HepG2 (cell line): ENCODE measurements around the gene KRT76.

Experiments
- AGO2 ChIP-seq: fragments of 200-400 bp; formaldehyde crosslinking; optimal IDR thresholded peaks from 2 replicates; pipeline ENCODE3; 2017; ENCODE audit warnings: mild to moderate bottlenecking, low read depth, low read length, moderate library complexity
- ARID2 ChIP-seq: sonication (generic); formaldehyde crosslinking; IDR thresholded peaks from 2 replicates; pipeline ENCODE4 v1.8.1; 2022; ENCODE audit warnings: mild to moderate bottlenecking, missing genetic modification reagents, borderline replicate concordance
- ATAD3A ChIP-seq: sonication (generic); formaldehyde crosslinking; IDR thresholded peaks from 2 replicates; pipeline ENCODE4 v1.4.0; 2020; ENCODE audit warnings: missing genetic modification reagents
- BRCA1 ChIP-seq: sonication (generic); formaldehyde crosslinking; IDR thresholded peaks from 2 replicates; pipeline ENCODE4 v1.4.0; 2020; ENCODE audit warnings: missing genetic modification reagents
- CEBPG ChIP-seq: IDR thresholded peaks from 2 replicates; pipeline ENCODE4 v1.6.1; 2016
- ETV5 ChIP-seq: IDR thresholded peaks from 2 replicates; pipeline ENCODE4 v1.6.1; 2018; ENCODE audit warnings: missing biosample characterization, missing genetic modification reagents, inconsistent platforms, borderline replicate concordance
- EZH2 ChIP-seq: conservative IDR thresholded peaks from 2 replicates; pipeline ENCODE4 v1.6.1; 2012; ENCODE audit warnings: mild to moderate bottlenecking, low read depth, low read length, moderate library complexity
- HNRNPL ChIP-seq: fragments of 200-400 bp; formaldehyde crosslinking; IDR thresholded peaks from 2 replicates; pipeline ENCODE4 v1.6.1; 2017; ENCODE audit warnings: mild to moderate bottlenecking, low read depth, low read length
- NFIC ChIP-seq: IDR thresholded peaks from 2 replicates; pipeline ENCODE4 v1.6.1; 2012; ENCODE audit warnings: mild to moderate bottlenecking, low read length, inconsistent platforms
- PHF21A ChIP-seq: sonication (generic); formaldehyde crosslinking; IDR thresholded peaks from 2 replicates; pipeline ENCODE4 v1.5.0; 2020; ENCODE audit warnings: mild to moderate bottlenecking, missing genetic modification reagents
- ZC3H4 ChIP-seq: sonication (generic); formaldehyde crosslinking; IDR thresholded peaks from 2 replicates; pipeline ENCODE4 v1.4.0; 2020; ENCODE audit warnings: missing genetic modification reagents, borderline replicate concordance
- TF ChIP-seq, protein P1 (sequence below): sonication (generic); formaldehyde crosslinking; IDR thresholded peaks from 2 replicates; pipeline ENCODE4 v1.5.0; 2020; ENCODE audit warnings: mild to moderate bottlenecking, missing genetic modification reagents, moderate library complexity
- TF ChIP-seq, protein P2 (sequence below): IDR thresholded peaks from 2 replicates; pipeline ENCODE4 v1.6.1; 2016

DNA sequence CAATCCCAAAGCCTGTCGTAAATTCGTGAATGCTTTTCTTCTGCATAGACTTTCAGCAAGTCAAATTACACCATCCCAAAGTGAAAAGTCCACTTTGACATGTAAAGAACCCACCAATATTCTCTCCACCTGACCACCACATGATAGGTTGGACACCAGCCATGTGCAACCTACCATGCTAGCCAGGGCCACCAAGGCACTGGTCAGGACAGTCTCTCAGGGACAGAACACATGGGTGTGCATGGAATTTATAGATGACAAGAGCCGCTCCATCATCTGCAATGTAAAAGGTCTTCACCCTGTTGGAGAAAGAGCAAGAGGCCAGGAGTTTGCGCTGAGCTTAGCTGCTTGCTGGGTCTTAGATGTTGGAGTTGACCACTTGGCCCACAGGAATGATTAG lies 5.4 kb upstream of the KRT76 start:
- TF ChIP-seq PHF21A (no peak), CEBPG (no peak), ARID2 (no peak), NFIC (no peak), HNRNPL (no peak), ATAD3A (CRISPR knock-in tag) (no peak), ZC3H4 (no peak), BRCA1 (CRISPR knock-in tag) (no peak), ETV5 (CRISPR knock-in tag) (no peak), AGO2 (no peak), EZH2 (no peak)
- TF ChIP-seq, protein P1, sequence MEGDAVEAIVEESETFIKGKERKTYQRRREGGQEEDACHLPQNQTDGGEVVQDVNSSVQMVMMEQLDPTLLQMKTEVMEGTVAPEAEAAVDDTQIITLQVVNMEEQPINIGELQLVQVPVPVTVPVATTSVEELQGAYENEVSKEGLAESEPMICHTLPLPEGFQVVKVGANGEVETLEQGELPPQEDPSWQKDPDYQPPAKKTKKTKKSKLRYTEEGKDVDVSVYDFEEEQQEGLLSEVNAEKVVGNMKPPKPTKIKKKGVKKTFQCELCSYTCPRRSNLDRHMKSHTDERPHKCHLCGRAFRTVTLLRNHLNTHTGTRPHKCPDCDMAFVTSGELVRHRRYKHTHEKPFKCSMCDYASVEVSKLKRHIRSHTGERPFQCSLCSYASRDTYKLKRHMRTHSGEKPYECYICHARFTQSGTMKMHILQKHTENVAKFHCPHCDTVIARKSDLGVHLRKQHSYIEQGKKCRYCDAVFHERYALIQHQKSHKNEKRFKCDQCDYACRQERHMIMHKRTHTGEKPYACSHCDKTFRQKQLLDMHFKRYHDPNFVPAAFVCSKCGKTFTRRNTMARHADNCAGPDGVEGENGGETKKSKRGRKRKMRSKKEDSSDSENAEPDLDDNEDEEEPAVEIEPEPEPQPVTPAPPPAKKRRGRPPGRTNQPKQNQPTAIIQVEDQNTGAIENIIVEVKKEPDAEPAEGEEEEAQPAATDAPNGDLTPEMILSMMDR (CRISPR knock-in tag): no peak
- TF ChIP-seq, protein P2, sequence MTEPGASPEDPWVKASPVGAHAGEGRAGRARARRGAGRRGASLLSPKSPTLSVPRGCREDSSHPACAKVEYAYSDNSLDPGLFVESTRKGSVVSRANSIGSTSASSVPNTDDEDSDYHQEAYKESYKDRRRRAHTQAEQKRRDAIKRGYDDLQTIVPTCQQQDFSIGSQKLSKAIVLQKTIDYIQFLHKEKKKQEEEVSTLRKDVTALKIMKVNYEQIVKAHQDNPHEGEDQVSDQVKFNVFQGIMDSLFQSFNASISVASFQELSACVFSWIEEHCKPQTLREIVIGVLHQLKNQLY (CRISPR knock-in tag): no peak
